HepG2 (cell line): ENCODE measurements around the gene RBL1. TPM values are rescaled to one million over a fixed set of nuclear protein-coding genes. Genes with fewer than 3 reads are reported as not detected.

Experiments used
- ATAC-seq: fragments of 200-7000 bp; cut with Tn5 transposase; 3 replicates; pipeline ENCODE4 v1.9.1; 2020; ENCODE audit warnings: mild to moderate bottlenecking, moderate library complexity
- BruUV-seq: library from RNA; stranded (reverse); fragments of 400-500 nt; replicated peaks from 2 replicates; lab custom pipeline; 2021; lab: Mats Ljungman, UMichigan
- CTCF ChIA-PET: fragments of 300-600 bp; formaldehyde crosslinking; extraction: SDS; loops from one replicate; lab custom pipeline; 2021; ENCODE audit warnings: low total read pairs, inconsistent platforms, low intra/inter-chr PET ratio; lab: Yijun Ruan, JAX
- POLR2A ChIA-PET: fragments of 350-600 bp; sonication (Branson Sonifier 250); formaldehyde crosslinking; loops from one replicate; lab custom pipeline; 2020; ENCODE audit warnings: antibody characterized with exemption, inconsistent platforms; lab: Yijun Ruan, JAX
- DNase-seq: peaks from one replicate; pipeline ENCODE4 v3.0.0-alpha.2; 2015; ENCODE audit warnings: low spot score
- FAIRE-seq: peaks from 3 replicates; lab custom pipeline; 2011; peaks lifted over from hg19 to GRCh38; lab: Jason Lieb, UNC
- H2AFZ ChIP-seq: one replicate; pipeline ENCODE4 v1.6.1; 2011; ENCODE audit warnings: low read length, inconsistent platforms
- H3K27ac ChIP-seq: fragments of 300-600 bp; 3 replicates; pipeline ENCODE4 v1.8.0; 2011; ENCODE audit warnings: mixed run types, mild to moderate bottlenecking, mixed read lengths, low read length, inconsistent platforms; ENCODE audit not compliant: insufficient read depth; ENCODE audit errors: extremely low read length
- H3K27me3 ChIP-seq, 2 experiments: fragments of 200-600 bp in 1 of 2; 2 replicates in 1 of 2; 3 replicates in 1 of 2; pipeline versions ENCODE4 v1.6.0 to v1.8.0; 2011; ENCODE audit warnings: low read length in 2 of 2, mild to moderate bottlenecking in 2 of 2, moderate library complexity in 2 of 2, inconsistent platforms in 1 of 2; ENCODE audit not compliant: insufficient read depth in 2 of 2, control insufficient read depth in 1 of 2
- H3K36me3 ChIP-seq, 2 experiments: fragments of 200-600 bp in 1 of 2; replicated peaks in 1 of 2; 2 replicates in 1 of 2; 3 replicates in 1 of 2; pipeline versions ENCODE4 v1.5.1 to v1.8.0; 2011; ENCODE audit warnings: low read length in 2 of 2, inconsistent platforms in 1 of 2; ENCODE audit not compliant: insufficient read depth in 2 of 2, control insufficient read depth in 1 of 2
- H3K4me1 ChIP-seq: 2 replicates; pipeline ENCODE4 v1.5.1; 2012; ENCODE audit warnings: low read length, inconsistent platforms; ENCODE audit not compliant: insufficient read depth
- H3K4me2 ChIP-seq: 2 replicates; pipeline ENCODE4 v1.6.0; 2011; ENCODE audit warnings: low read depth, low read length, inconsistent platforms
- H3K4me3 ChIP-seq, 3 experiments: fragments of 200-600 bp in 1 of 3; sonication (generic), shearing (Covaris generic) in 1 of 3; replicated peaks in 1 of 3; 2 replicates each; pipeline ENCODE4 v1.5.1; 2011 to 2016; ENCODE audit warnings: low read length in 3 of 3, inconsistent platforms in 2 of 3, low read depth in 2 of 3, mild to moderate bottlenecking in 2 of 3, control low read depth in 1 of 3, mixed read lengths in 1 of 3; ENCODE audit not compliant: insufficient read depth in 1 of 3
- H3K79me2 ChIP-seq: one replicate; pipeline ENCODE4 v1.6.1; 2011; ENCODE audit warnings: low read length, inconsistent platforms; ENCODE audit not compliant: insufficient read depth
- H3K9ac ChIP-seq: 2 replicates; pipeline ENCODE4 v1.6.0; 2011; ENCODE audit warnings: mild to moderate bottlenecking, low read depth, low read length, inconsistent platforms; ENCODE audit not compliant: insufficient read depth
- H3K9me3 ChIP-seq: 2 replicates; pipeline ENCODE4 v1.5.1; 2012; ENCODE audit warnings: mild to moderate bottlenecking, low read length
- H4K20me1 ChIP-seq: 2 replicates; pipeline ENCODE4 v1.6.0; 2011; ENCODE audit warnings: inconsistent platforms, mild to moderate bottlenecking, low read length, moderate library complexity; ENCODE audit not compliant: insufficient read depth
- LCORL ChIP-seq, 2 experiments: fragments of 450-650 bp in 1 of 2; sonication (generic) in 1 of 2; formaldehyde crosslinking in 1 of 2; IDR thresholded peaks; 2 replicates each; pipeline versions ENCODE4 v1.5.0 to v1.6.1; 2017 to 2020; ENCODE audit warnings: antibody characterized with exemption in 1 of 2, missing genetic modification reagents in 1 of 2
- NFAT5 ChIP-seq: sonication (generic); formaldehyde crosslinking; IDR thresholded peaks from 2 replicates; pipeline ENCODE4 v1.4.0; 2020; ENCODE audit warnings: missing genetic modification reagents
- TCF7 ChIP-seq: sonication (generic); IDR thresholded peaks from 2 replicates; pipeline ENCODE4 v1.6.1; 2016; ENCODE audit warnings: antibody characterized with exemption, low read depth
- ZNF362 ChIP-seq: sonication (generic); formaldehyde crosslinking; IDR thresholded peaks from 2 replicates; pipeline ENCODE4 v1.4.0; 2020; ENCODE audit warnings: missing genetic modification reagents, mild to moderate bottlenecking, borderline replicate concordance
- ZNF572 ChIP-seq: sonication (generic); formaldehyde crosslinking; IDR thresholded peaks from 2 replicates; pipeline ENCODE4 v1.5.1; 2020; ENCODE audit warnings: mild to moderate bottlenecking, missing genetic modification reagents
- WGBS: methylation state at CpG from one replicate; pipeline ENCODE4 v1.1.6; 2017; ENCODE audit warnings: low lambda C conversion rate; 5-methylcytosine and 5-hydroxymethylcytosine counted together
- in situ Hi-C: cut with HindIII; loops from 2 replicates; pipeline ENCODE4 v1.10.0; 2017; ENCODE audit warnings: low pct_unique_long_range_greater_than_20kb; ENCODE audit not compliant: extremely low pct_ligation_motif_present
- intact Hi-C: fragments of 100-400 bp; cut with micrococcal nuclease; formaldehyde crosslinking; loops from one replicate; pipeline ENCODE4 v1.10.0; 2022; ENCODE audit not compliant: unreplicated experiment
- polyA plus RNA-seq, 8 experiments: library from polyadenylated mRNA; depleted of rRNA in 3 of 8; stranded (reverse) in 7 of 8; unstranded in 1 of 8; fragments of >200 nt; fragmentation: Illumina TruSeq in 4 of 8; extraction: Trizol in 4 of 8; gene quantifications; 2 replicates each; pipeline versions ENCODE4 v1.2.1 to v1.2.3, GENCODE V29; 2011 to 2016; ENCODE audit warnings: low read depth in 4 of 8, missing spikeins in 1 of 8, mixed read lengths in 1 of 8; ENCODE audit not compliant: insufficient read depth in 1 of 8
- total RNA-seq, 5 experiments: library from RNA; depleted of rRNA; stranded (reverse); fragments of >200 nt; fragmentation: Illumina TruSeq; extraction: Trizol; gene quantifications; 2 replicates each; pipeline ENCODE4 v1.2.3, GENCODE V29; 2016; ENCODE audit warnings: low read depth in 1 of 5

RBL1 gene
- total and polyA plus RNA-seq, 2 of the 13 experiments (the other 11 are each of a cell fraction or from before 2014, with no cell fraction given) = 6.0 to 27.5 TPM

- in situ Hi-C loops (no loop called here), intact Hi-C loops (no loop called here)
- ATAC-seq (no peak), FAIRE-seq (no peak), DNase-seq (no peak)
- no TSS peak for BruUV-seq
- Histone ChIP-seq H3K27ac (no peak overlapping the region), H3K79me2 (no peaks in the 10 kb centered on the region), H3K36me3 (no peaks in the 10 kb centered on the region), H3K4me1 (peaks cover 27% of the 10 kb centered on the region), H3K4me2 (no peak overlapping the region), H3K27me3 (no peaks in the 10 kb centered on the region), H2AFZ (no peak overlapping the region), H4K20me1 (no peaks in the 10 kb centered on the region), H3K4me3 (no peak overlapping the region), H3K9me3 (no peaks in the 10 kb centered on the region), H3K9ac (no peak overlapping the region)
- ChIA-PET CTCF (no interaction called here), POLR2A (no interaction called here)
- 74% methylated on average over 6 of the region's 6 CpGs for WGBS
- 0 out of 2 replicates have a peak, but pooled peaks have one; percentile 5 for TF ChIP-seq ZNF362 (CRISPR knock-in tag)
- peak; percentile 33; the same call in 1 of the 2 replicates for TF ChIP-seq NFAT5 (CRISPR knock-in tag)
- no peak for TF ChIP-seq TCF7
- TF ChIP-seq LCORL (IDR thresholded peaks at IDR 0.05) = no peak
- no peak for TF ChIP-seq LCORL (CRISPR knock-in tag; IDR thresholded peaks at IDR 0.05)
- 0 out of 2 replicates have a peak, but pooled peaks have one; percentile 78 for TF ChIP-seq ZNF572 (CRISPR knock-in tag)
These were observed 111.5 kb downstream of the RBL1 start for GRCh38 chr20:36984257-36984638.
